Vagina (tissue), 2 donors: ENCODE measurements around the gene ZNF425. TPM values are rescaled to one million over a fixed set of nuclear protein-coding genes. Genes with fewer than 3 reads are reported as not detected.

Experiments used
- DNase-seq, 2 donors: peaks; one replicate each; pipeline ENCODE4 v3.0.0-alpha.2; 2017; ENCODE audit errors: extremely low spot score in 2 of 2
- H3K27ac ChIP-seq: fragments of 200-600 bp; sonication (generic); one replicate; pipeline ENCODE4 v1.5.1; 2019
- H3K27me3 ChIP-seq: fragments of 200-600 bp; sonication (generic); one replicate; pipeline ENCODE4 v1.5.1; 2019
- H3K36me3 ChIP-seq, 2 donors: fragments of 200-600 bp; sonication (generic); one replicate each; pipeline ENCODE4 v1.5.1; 2017 to 2019
- H3K4me1 ChIP-seq: fragments of 200-600 bp; sonication (generic); one replicate; pipeline ENCODE4 v1.5.1; 2019
- H3K4me3 ChIP-seq, 2 donors: fragments of 200-600 bp; sonication (generic); 1 replicate in 1 of 2; 2 replicates in 1 of 2; pipeline ENCODE4 v1.5.1; 2016 to 2019
- H3K9me3 ChIP-seq: fragments of 200-600 bp; sonication (generic); one replicate; pipeline ENCODE4 v1.5.1; 2019
- POLR2A ChIP-seq, 2 donors: fragments of 450-650 bp; IDR thresholded peaks; one replicate each; pipeline ENCODE4 v1.6.1; 2017; ENCODE audit warnings: antibody characterized with exemption in 2 of 2, mild to moderate bottlenecking in 2 of 2, moderate library complexity in 2 of 2
- POLR2AphosphoS5 ChIP-seq, 2 donors: sonication (generic); formaldehyde crosslinking; IDR thresholded peaks; one replicate each; pipeline ENCODE4 v1.9.0; 2017; ENCODE audit warnings: antibody characterized with exemption in 2 of 2, mild to moderate bottlenecking in 2 of 2, low read depth in 1 of 2; ENCODE audit not compliant: insufficient read depth in 1 of 2
- intact Hi-C: fragments of 100-400 bp; cut with DNase I; formaldehyde crosslinking; loops from one replicate; pipeline ENCODE4 v1.15.1; 2023
- total RNA-seq: library from RNA; depleted of rRNA; stranded (reverse); fragments of >200 nt; gene quantifications from one replicate; pipeline ENCODE4 v1.2.3, GENCODE V29; 2016
- TF ChIP-seq, protein P1 (sequence below), 3 experiments: fragments of 450-650 bp in 2 of 3; fragments of 200-600 bp in 1 of 3; sonication (generic) in 1 of 3; IDR thresholded peaks; one replicate each; pipeline ENCODE4 v1.5.1; 2017 to 2019; ENCODE audit warnings: antibody characterized with exemption in 3 of 3, mild to moderate bottlenecking in 2 of 3, moderate library complexity in 2 of 3

Gene ZNF425
- total RNA-seq, 1 donor from 2014 or later: 2.9 TPM

- no peak for DNase-seq
- Histone ChIP-seq H3K27ac (no peak overlapping the region), H3K9me3 (no peaks in the 10 kb centered on the region), H3K27me3 (no peaks in the 10 kb centered on the region), H3K36me3 (peaks cover 0 to 33% of the 10 kb centered on the region in 2 donors), H3K4me3 (no peak overlapping the region), H3K4me1 (no peaks in the 10 kb centered on the region)
- intact Hi-C loops: no loop called here
- TF ChIP-seq, protein P1, sequence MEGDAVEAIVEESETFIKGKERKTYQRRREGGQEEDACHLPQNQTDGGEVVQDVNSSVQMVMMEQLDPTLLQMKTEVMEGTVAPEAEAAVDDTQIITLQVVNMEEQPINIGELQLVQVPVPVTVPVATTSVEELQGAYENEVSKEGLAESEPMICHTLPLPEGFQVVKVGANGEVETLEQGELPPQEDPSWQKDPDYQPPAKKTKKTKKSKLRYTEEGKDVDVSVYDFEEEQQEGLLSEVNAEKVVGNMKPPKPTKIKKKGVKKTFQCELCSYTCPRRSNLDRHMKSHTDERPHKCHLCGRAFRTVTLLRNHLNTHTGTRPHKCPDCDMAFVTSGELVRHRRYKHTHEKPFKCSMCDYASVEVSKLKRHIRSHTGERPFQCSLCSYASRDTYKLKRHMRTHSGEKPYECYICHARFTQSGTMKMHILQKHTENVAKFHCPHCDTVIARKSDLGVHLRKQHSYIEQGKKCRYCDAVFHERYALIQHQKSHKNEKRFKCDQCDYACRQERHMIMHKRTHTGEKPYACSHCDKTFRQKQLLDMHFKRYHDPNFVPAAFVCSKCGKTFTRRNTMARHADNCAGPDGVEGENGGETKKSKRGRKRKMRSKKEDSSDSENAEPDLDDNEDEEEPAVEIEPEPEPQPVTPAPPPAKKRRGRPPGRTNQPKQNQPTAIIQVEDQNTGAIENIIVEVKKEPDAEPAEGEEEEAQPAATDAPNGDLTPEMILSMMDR (IDR thresholded peaks at IDR 0.05): no peak
- TF ChIP-seq POLR2A (IDR thresholded peaks at IDR 0.05) (no peak), POLR2AphosphoS5 (IDR thresholded peaks at IDR 0.05; ENCODE audit: insufficient read depth in 1 of 2, low read depth in 1 of 2) (no peak)
Observed at GRCh38 chr7:149071641-149072437, 54.3 kb downstream of the ZNF425 start.

GRCh38 chr7:149071182-149071635 is 54.9 kb downstream of the ZNF425 start:
- TF ChIP-seq POLR2AphosphoS5 (IDR thresholded peaks at IDR 0.05; ENCODE audit: insufficient read depth in 1 of 2, low read depth in 1 of 2) (no peak), POLR2A (IDR thresholded peaks at IDR 0.05) (no peak)
- TF ChIP-seq, protein P1 (IDR thresholded peaks at IDR 0.05): no peak
- Histone ChIP-seq H3K36me3 (peaks cover 0 to 33% of the 10 kb centered on the region in 2 donors), H3K9me3 (no peaks in the 10 kb centered on the region), H3K27me3 (no peaks in the 10 kb centered on the region), H3K4me1 (no peaks in the 10 kb centered on the region), H3K4me3 (no peak overlapping the region), H3K27ac (no peak overlapping the region)
- no peak for DNase-seq
- intact Hi-C loops: no loop called here

DNA sequence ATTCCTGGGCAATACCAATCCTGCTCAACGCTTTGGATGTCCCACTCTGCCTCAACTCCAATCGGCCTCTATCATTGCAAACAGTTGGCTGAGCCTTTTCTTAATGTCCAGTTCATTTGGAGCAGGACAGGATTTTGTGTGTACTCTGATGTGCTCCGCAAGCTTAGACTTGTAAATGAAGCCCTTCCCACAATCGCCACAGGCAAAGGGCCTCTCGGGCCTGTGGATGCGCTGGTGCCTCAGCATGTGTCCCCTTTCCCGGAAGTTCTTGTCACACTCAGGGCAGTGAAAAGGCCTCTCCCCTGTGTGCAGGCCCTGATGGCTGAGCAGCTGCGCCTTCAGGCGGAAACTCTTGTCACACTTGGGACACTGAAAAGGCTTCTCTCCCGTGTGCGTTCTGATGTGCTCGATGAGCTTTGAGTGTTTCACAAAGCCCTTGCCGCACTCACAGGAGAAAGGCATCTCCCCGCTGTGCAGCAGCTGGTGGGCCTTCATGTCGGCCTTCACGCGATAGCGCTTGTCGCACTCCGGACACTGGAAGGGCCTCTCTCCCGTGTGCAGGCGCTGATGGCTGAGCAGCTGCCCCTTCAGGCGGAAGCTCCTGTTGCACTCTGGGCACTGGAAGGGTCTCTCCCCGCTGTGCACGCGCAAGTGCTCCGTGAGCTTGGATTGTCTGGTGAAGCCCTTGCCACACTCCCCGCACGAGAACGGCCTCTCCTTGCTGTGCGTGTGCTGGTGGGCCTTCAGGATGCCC is 55.6 kb downstream of the ZNF425 start:
- intact Hi-C loops: no loop called here
- Histone ChIP-seq H3K9me3 (no peaks in the 10 kb centered on the region), H3K27ac (no peak overlapping the region), H3K4me3 (no peak overlapping the region), H3K4me1 (no peaks in the 10 kb centered on the region), H3K36me3 (peaks cover 0 to 33% of the 10 kb centered on the region in 2 donors), H3K27me3 (no peaks in the 10 kb centered on the region)
- TF ChIP-seq, protein P1 (IDR thresholded peaks at IDR 0.05): no peak
- TF ChIP-seq POLR2A (IDR thresholded peaks at IDR 0.05) (no peak), POLR2AphosphoS5 (IDR thresholded peaks at IDR 0.05; ENCODE audit: insufficient read depth in 1 of 2, low read depth in 1 of 2) (no peak)
- DNase-seq: no peak

- DNase-seq: no peak
- Histone ChIP-seq H3K36me3 (peaks cover 0 to 29% of the 10 kb centered on the region in 2 donors), H3K27ac (no peak overlapping the region), H3K4me3 (no peak overlapping the region), H3K4me1 (peaks cover 6% of the 10 kb centered on the region), H3K27me3 (no peaks in the 10 kb centered on the region), H3K9me3 (no peaks in the 10 kb centered on the region)
- intact Hi-C loops: loop anchor here (2.0 to 10.0 kb wide), 2 partner anchors 39 to 63 kb away; partner anchors contain the start of gene PDIA4
- TF ChIP-seq POLR2A (IDR thresholded peaks at IDR 0.05): no peak
- TF ChIP-seq, protein P1 (IDR thresholded peaks at IDR 0.05): no peak
- TF ChIP-seq POLR2AphosphoS5 (IDR thresholded peaks at IDR 0.05; ENCODE audit: insufficient read depth in 1 of 2, low read depth in 1 of 2): no peak
Observed at GRCh38 chr7:149067869-149068268, 58.3 kb downstream of the ZNF425 start.
